OCI-LY1 (cell line): ENCODE data around the gene SLC25A42.

Experiments used
- CTCF ChIP-seq: fragments of 200-600 bp; sonication (generic), shearing (Covaris generic); IDR thresholded peaks from 2 replicates; pipeline ENCODE4 v1.5.1; 2017; ENCODE audit warnings: mild to moderate bottlenecking, antibody characterized with exemption, low read length, moderate library complexity, mixed read lengths
- EZH2 ChIP-seq: fragments of 200-600 bp; sonication (generic), shearing (Covaris generic); IDR thresholded peaks from 2 replicates; pipeline ENCODE4 v1.8.0; 2017; ENCODE audit warnings: borderline replicate concordance, mixed run types, mild to moderate bottlenecking, antibody characterized with exemption, low read length, moderate library complexity, mixed read lengths

- TF ChIP-seq CTCF (no peak), EZH2 (no peak)
Observed at GRCh38 chr19:19022380-19022961, 41.3 kb upstream of the SLC25A42 start.
